CD14-positive monocyte (primary cell): Measurements from ENCODE around the gene PKHD1. TPM values are rescaled to one million over a fixed set of nuclear protein-coding genes. Genes with fewer than 3 reads are reported as not detected.

ENCODE experiments used
- DNase-seq, 3 donors: peaks; one replicate each; pipeline ENCODE4 v3.0.0-alpha.2; 2011 to 2022
- H2AFZ ChIP-seq: 2 replicates; pipeline ENCODE4 v1.6.0; 2012; ENCODE audit warnings: mild to moderate bottlenecking, low read depth, low read length, inconsistent platforms; ENCODE audit not compliant: insufficient read depth, poor library complexity, severe bottlenecking
- H3K27ac ChIP-seq, 2 donors: 1 replicate in 1 of 2; 2 replicates in 1 of 2; pipeline ENCODE4 v1.5.1; 2012 to 2013; ENCODE audit warnings: low read length in 2 of 2, control low read depth in 1 of 2, inconsistent platforms in 1 of 2, low read depth in 1 of 2, mild to moderate bottlenecking in 1 of 2
- H3K27me3 ChIP-seq, 2 donors: one replicate each; pipeline versions ENCODE4 v1.6.0 to v1.6.1; 2011 to 2013; ENCODE audit warnings: low read length in 2 of 2; ENCODE audit not compliant: control insufficient read depth in 2 of 2, insufficient read depth in 2 of 2
- H3K36me3 ChIP-seq, 2 donors: replicated peaks in 1 of 2; 1 replicate in 1 of 2; 2 replicates in 1 of 2; pipeline versions ENCODE4 v1.5.1 to v1.6.1; 2012 to 2013; ENCODE audit warnings: low read length in 2 of 2, control low read depth in 1 of 2, inconsistent platforms in 1 of 2, mild to moderate bottlenecking in 1 of 2; ENCODE audit not compliant: insufficient read depth in 2 of 2, control insufficient read depth in 1 of 2
- H3K4me1 ChIP-seq, 2 donors: 1 replicate in 1 of 2; 2 replicates in 1 of 2; pipeline versions ENCODE4 v1.5.1 to v1.6.1; 2012 to 2013; ENCODE audit warnings: low read length in 2 of 2, control low read depth in 1 of 2, inconsistent platforms in 1 of 2, mild to moderate bottlenecking in 1 of 2, moderate library complexity in 1 of 2; ENCODE audit not compliant: insufficient read depth in 2 of 2, control insufficient read depth in 1 of 2
- H3K4me2 ChIP-seq: replicated peaks from 2 replicates; pipeline ENCODE3; 2012; ENCODE audit warnings: low read length, moderate library complexity, mild to moderate bottlenecking; ENCODE audit not compliant: poor library complexity, severe bottlenecking; ENCODE audit errors: extremely low read depth
- H3K4me3 ChIP-seq, 3 experiments: fragments of 200-600 bp in 1 of 3; sonication (generic) in 1 of 3; replicated peaks in 1 of 3; 1 replicate in 2 of 3; 2 replicates in 1 of 3; pipeline ENCODE4 v1.5.1; 2011 to 2013; ENCODE audit warnings: low read length in 3 of 3, mild to moderate bottlenecking in 3 of 3, control low read depth in 2 of 3, low read depth in 2 of 3, inconsistent platforms in 1 of 3, moderate library complexity in 1 of 3
- H3K79me2 ChIP-seq: 2 replicates; pipeline ENCODE4 v1.6.0; 2012; ENCODE audit warnings: mild to moderate bottlenecking, control low read depth, inconsistent platforms, low read length, moderate library complexity; ENCODE audit not compliant: insufficient read depth
- H3K9ac ChIP-seq: 2 replicates; pipeline ENCODE4 v1.6.0; 2017; ENCODE audit warnings: low read length, mild to moderate bottlenecking; ENCODE audit not compliant: insufficient read depth, poor library complexity, severe bottlenecking
- H3K9me3 ChIP-seq, 2 donors: replicated peaks in 1 of 2; 1 replicate in 1 of 2; 2 replicates in 1 of 2; pipeline versions ENCODE4 v1.5.1 to v1.6.1; 2012 to 2013; ENCODE audit warnings: low read length in 2 of 2, control low read depth in 1 of 2; ENCODE audit not compliant: control insufficient read depth in 1 of 2, insufficient read depth in 1 of 2
- H4K20me1 ChIP-seq: 2 replicates; pipeline ENCODE4 v1.6.0; 2012; ENCODE audit warnings: mild to moderate bottlenecking, low read length, control low read depth, moderate library complexity; ENCODE audit not compliant: insufficient read depth
- H3K27ac Mint-ChIP-seq, 7 donors: one replicate each; pipeline ENCODE4 v1.8.0; 2020; ENCODE audit warnings: mild to moderate bottlenecking in 7 of 7, mixed read lengths in 7 of 7, moderate library complexity in 6 of 7, inconsistent platforms in 2 of 7
- H3K27me3 Mint-ChIP-seq, 3 donors: one replicate each; pipeline ENCODE4 v1.8.0; 2021 to 2022; ENCODE audit warnings: low read depth in 3 of 3, mild to moderate bottlenecking in 3 of 3, mixed read lengths in 3 of 3, moderate library complexity in 3 of 3, inconsistent platforms in 1 of 3
- H3K36me3 Mint-ChIP-seq, 2 donors: one replicate each; pipeline ENCODE4 v1.8.0; 2020; ENCODE audit warnings: mixed read lengths in 2 of 2, inconsistent platforms in 1 of 2, mild to moderate bottlenecking in 1 of 2
- H3K4me1 Mint-ChIP-seq: one replicate; pipeline ENCODE4 v1.8.0; 2020; ENCODE audit warnings: mild to moderate bottlenecking, mixed read lengths
- H3K4me3 Mint-ChIP-seq, 2 donors: one replicate each; pipeline ENCODE4 v1.8.0; 2020; ENCODE audit warnings: mild to moderate bottlenecking in 2 of 2, mixed read lengths in 2 of 2, moderate library complexity in 1 of 2
- H3K9me3 Mint-ChIP-seq, 7 donors: one replicate each; pipeline ENCODE4 v1.8.0; 2020 to 2022; ENCODE audit warnings: mixed read lengths in 7 of 7, mild to moderate bottlenecking in 6 of 7, moderate library complexity in 6 of 7, inconsistent platforms in 2 of 7
- CTCF ChIP-seq: fragments of 200-600 bp; IDR thresholded peaks from one replicate; pipeline ENCODE4 v1.8.0; 2022; ENCODE audit warnings: antibody characterized with exemption, mild to moderate bottlenecking
- WGBS: methylation state at CpG from one replicate; pipeline ENCODE4 v1.1.5; 2013; ENCODE audit warnings: missing lambda C conversion rate; ENCODE audit not compliant: insufficient coverage; 5-methylcytosine and 5-hydroxymethylcytosine counted together
- intact Hi-C, 2 donors: fragments of 100-400 bp; cut with micrococcal nuclease; formaldehyde crosslinking; loops; one replicate each; pipeline versions ENCODE4 v1.15.0 to v1.15.1; 2023
- polyA plus RNA-seq, 3 donors: library from polyadenylated mRNA; depleted of rRNA in 1 of 3; unstranded in 2 of 3; stranded (reverse) in 1 of 3; fragments of 300-500 nt in 2 of 3; fragments of >200 nt in 1 of 3; fragmentation: Illumina TruSeq in 2 of 3; gene quantifications; 1 replicate in 2 of 3; 2 replicates in 1 of 3; pipeline ENCODE4 v1.2.3, GENCODE V29; 2012 to 2021

Gene PKHD1
- polyA plus RNA-seq, 3 donors: not detected

DNA sequence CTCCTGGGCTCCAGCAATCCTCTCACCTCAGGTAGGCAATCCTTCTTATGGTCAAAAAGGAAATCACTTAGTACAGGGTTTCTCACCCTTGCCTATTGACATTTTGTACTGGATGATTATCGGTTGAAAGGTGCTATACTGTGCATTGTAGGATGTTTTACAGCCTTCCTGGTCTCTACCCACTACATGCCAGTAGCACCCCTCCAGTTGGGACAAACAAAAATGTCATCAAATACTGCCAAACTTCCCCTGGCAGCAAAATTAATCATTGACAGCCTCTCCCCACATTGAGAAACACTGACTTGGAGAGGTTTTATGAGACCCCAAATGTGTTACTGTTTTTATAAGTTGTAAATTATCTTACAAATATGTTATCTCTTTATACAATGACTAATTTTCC is 368.1 kb downstream of the PKHD1 start:
- H3K4me3 ChIP-seq: no peak overlapping the region
- Mint-ChIP-seq H3K4me1 (no peaks in the 10 kb centered on the region), H3K27ac (no peak overlapping the region), H3K27me3 (no peaks in the 10 kb centered on the region), H3K36me3 (no peaks in the 10 kb centered on the region), H3K4me3 (no peak overlapping the region), H3K9me3 (no peaks in the 10 kb centered on the region)
- intact Hi-C loops: no loop called here
- no peaks in the 10 kb centered on the region for H3K9me3 ChIP-seq
- H3K27me3 ChIP-seq: no peaks in the 10 kb centered on the region
- no peak for TF ChIP-seq CTCF
- no peak overlapping the region for H2AFZ ChIP-seq
- no peak overlapping the region for H3K4me2 ChIP-seq
- H3K79me2 ChIP-seq: no peaks in the 10 kb centered on the region
- no peak for DNase-seq
- H4K20me1 ChIP-seq: no peaks in the 10 kb centered on the region
- no peaks in the 10 kb centered on the region for H3K36me3 ChIP-seq
- no peak overlapping the region for H3K9ac ChIP-seq
- no peaks in the 10 kb centered on the region for H3K4me1 ChIP-seq
- H3K27ac ChIP-seq: no peak overlapping the region
- WGBS: no CpG with 5 or more reads among the region's 1 CpG

- H3K4me1 ChIP-seq: no peaks in the 10 kb centered on the region
- WGBS: no CpG with 5 or more reads among the region's 1 CpG
- Mint-ChIP-seq H3K9me3 (peaks cover 0 to 2% (median 0%) of the 10 kb centered on the region in 7 donors), H3K27ac (no peak overlapping the region), H3K27me3 (no peaks in the 10 kb centered on the region), H3K36me3 (no peaks in the 10 kb centered on the region), H3K4me3 (no peak overlapping the region), H3K4me1 (no peaks in the 10 kb centered on the region)
- no peak overlapping the region for H2AFZ ChIP-seq
- H3K9me3 ChIP-seq: no peaks in the 10 kb centered on the region
- no peak for TF ChIP-seq CTCF
- no peaks in the 10 kb centered on the region for H3K27me3 ChIP-seq
- H3K79me2 ChIP-seq: no peaks in the 10 kb centered on the region
- no peak for DNase-seq
- intact Hi-C loops: no loop called here
- H3K9ac ChIP-seq: no peak overlapping the region
- H3K36me3 ChIP-seq: no peaks in the 10 kb centered on the region
- H3K4me2 ChIP-seq: no peak overlapping the region
- no peaks in the 10 kb centered on the region for H4K20me1 ChIP-seq
- H3K27ac ChIP-seq: no peak overlapping the region
- H3K4me3 ChIP-seq: no peak overlapping the region
Measured at GRCh38 chr6:51718533-51718932, 368.9 kb downstream of the PKHD1 start.
